GM12878 (cell line): ENCODE results near the gene RNF115. TPM values are rescaled to one million over a fixed set of nuclear protein-coding genes. Genes with fewer than 3 reads are reported as not detected.
A peak's percentile ranks its signal among the peaks of the same experiment; 100 is the strongest.

ENCODE experiments used
- ATAC-seq: fragments of 200-7000 bp; cut with Tn5 transposase; 3 replicates; pipeline ENCODE4 v1.9.1; 2020; ENCODE audit warnings: mild to moderate bottlenecking, moderate library complexity
- BruUV-seq: library from RNA; stranded (reverse); fragments of 400-500 nt; replicated peaks from 2 replicates; lab custom pipeline; 2021; lab: Mats Ljungman, UMichigan
- CTCF ChIA-PET: fragments of 300-600 bp; sonication (Branson Sonifier 250); formaldehyde crosslinking; extraction: SDS; loops from one replicate; lab custom pipeline; 2021; ENCODE audit warnings: inconsistent platforms; lab: Yijun Ruan, JAX
- POLR2A ChIA-PET: fragments of 350-600 bp; formaldehyde crosslinking; extraction: SDS; loops from one replicate; lab custom pipeline; 2021; ENCODE audit warnings: inconsistent platforms; lab: Charles Lee
- RAD21 ChIA-PET: fragments of 300-600 bp; sonication (Branson Sonifier 250); formaldehyde crosslinking; loops from one replicate; lab custom pipeline; 2023; ENCODE audit warnings: antibody characterized with exemption; ENCODE audit not compliant: unreplicated experiment; lab: Charles Lee
- SMC1A ChIA-PET: fragments of 300-600 bp; sonication (Branson Sonifier 250); formaldehyde crosslinking; loops from one replicate; lab custom pipeline; 2023; ENCODE audit not compliant: unreplicated experiment, uncharacterized antibody; lab: Charles Lee
- DNase-seq: peaks from one replicate; pipeline ENCODE4 v3.0.0-alpha.2; 2011; ENCODE audit warnings: low read depth, low spot score
- FAIRE-seq: peaks from 3 replicates; lab custom pipeline; 2011; peaks lifted over from hg19 to GRCh38; lab: Jason Lieb, UNC
- H2AFZ ChIP-seq: 2 replicates; pipeline ENCODE4 v1.6.0; 2011; ENCODE audit warnings: low read depth, low read length, control low read depth; ENCODE audit not compliant: control insufficient read depth
- H3K27ac ChIP-seq: 2 replicates; pipeline ENCODE4 v1.5.1; 2011; ENCODE audit warnings: control low read depth; ENCODE audit not compliant: control insufficient read depth, insufficient read depth
- H3K27me3 ChIP-seq, 2 experiments: replicated peaks in 1 of 2; 2 replicates each; pipeline versions ENCODE4 v1.6.0 to v1.6.1; 2011; ENCODE audit warnings: low read length in 1 of 2; ENCODE audit not compliant: control insufficient read depth in 2 of 2, insufficient read depth in 2 of 2
- H3K36me3 ChIP-seq, 2 experiments: 2 replicates each; pipeline ENCODE4 v1.5.1; 2011; ENCODE audit warnings: low read length in 1 of 2; ENCODE audit not compliant: control insufficient read depth in 2 of 2, insufficient read depth in 2 of 2
- H3K4me1 ChIP-seq: 2 replicates; pipeline ENCODE4 v1.6.1; 2011; ENCODE audit warnings: mild to moderate bottlenecking, low read length, moderate library complexity, mixed read lengths; ENCODE audit not compliant: control insufficient read depth, insufficient read depth
- H3K4me2 ChIP-seq: 2 replicates; pipeline ENCODE4 v1.6.0; 2011; ENCODE audit warnings: control low read depth; ENCODE audit not compliant: control insufficient read depth, insufficient read depth
- H3K4me3 ChIP-seq: fragments of 200-600 bp; sonication (generic); 2 replicates; pipeline ENCODE4 v1.5.1; 2016
- H3K79me2 ChIP-seq: 2 replicates; pipeline ENCODE4 v1.6.0; 2011; ENCODE audit warnings: low read length; ENCODE audit not compliant: control insufficient read depth, insufficient read depth
- H3K9ac ChIP-seq: 2 replicates; pipeline ENCODE4 v1.8.0; 2011; ENCODE audit warnings: low read length, control low read depth, mixed read lengths; ENCODE audit not compliant: control insufficient read depth, insufficient read depth
- H3K9me3 ChIP-seq: replicated peaks from 3 replicates; pipeline ENCODE4 v1.5.1; 2011; ENCODE audit warnings: mild to moderate bottlenecking, low read length; ENCODE audit not compliant: control insufficient read depth, insufficient read depth
- H4K20me1 ChIP-seq: 2 replicates; pipeline ENCODE4 v1.6.0; 2011; ENCODE audit not compliant: control insufficient read depth, insufficient read depth
- ATF2 ChIP-seq: IDR thresholded peaks from 2 replicates; pipeline ENCODE4 v1.6.1; 2012; ENCODE audit warnings: low read length, inconsistent platforms
- E2F8 ChIP-seq: fragments of 450-650 bp; IDR thresholded peaks from 2 replicates; pipeline ENCODE4 v1.6.1; 2018; ENCODE audit warnings: mild to moderate bottlenecking, low read depth, moderate library complexity; ENCODE audit not compliant: partially characterized antibody
- GATAD2B ChIP-seq: fragments of 450-650 bp; conservative IDR thresholded peaks from 2 replicates; pipeline ENCODE4 v1.6.1; 2017; ENCODE audit warnings: low read depth, mild to moderate bottlenecking, moderate library complexity
- IKZF2 ChIP-seq, 2 experiments: fragments of 450-650 bp; IDR thresholded peaks; 2 replicates each; pipeline ENCODE4 v1.6.1; 2017; ENCODE audit warnings: mild to moderate bottlenecking in 2 of 2, moderate library complexity in 2 of 2
- JUND ChIP-seq: IDR thresholded peaks from 2 replicates; pipeline ENCODE4 v1.6.1; 2012; ENCODE audit warnings: low read depth, mild to moderate bottlenecking, low read length, improper control_type of control experiment, moderate library complexity
- NR2C1 ChIP-seq: fragments of 450-650 bp; IDR thresholded peaks from 2 replicates; pipeline ENCODE4 v1.6.1; 2017; ENCODE audit warnings: antibody characterized with exemption, mild to moderate bottlenecking, moderate library complexity
- NR2F1 ChIP-seq: fragments of 450-650 bp; conservative IDR thresholded peaks from 2 replicates; pipeline ENCODE4 v1.6.1; 2017; ENCODE audit warnings: mild to moderate bottlenecking
- PKNOX1 ChIP-seq: fragments of 450-650 bp; IDR thresholded peaks from 2 replicates; pipeline ENCODE4 v1.6.1; 2016; ENCODE audit warnings: mild to moderate bottlenecking
- POLR2AphosphoS2 ChIP-seq: IDR thresholded peaks from 2 replicates; pipeline ENCODE4 v1.6.1; 2011; ENCODE audit warnings: low read depth, mild to moderate bottlenecking, low read length, improper control_type of control experiment, moderate library complexity
- POU2F2 ChIP-seq: IDR thresholded peaks from 3 replicates; pipeline ENCODE4 v1.6.1; 2011; ENCODE audit warnings: low read depth, mild to moderate bottlenecking, low read length, borderline replicate concordance
- RAD21 ChIP-seq: IDR thresholded peaks from 2 replicates; pipeline ENCODE4 v1.6.1; 2011; ENCODE audit warnings: mild to moderate bottlenecking, low read depth, low read length, moderate library complexity; ENCODE audit not compliant: insufficient read depth
- SPI1 ChIP-seq: IDR thresholded peaks from 2 replicates; pipeline ENCODE4 v1.6.1; 2011; ENCODE audit warnings: low read depth, mild to moderate bottlenecking, low read length, moderate library complexity, borderline replicate concordance; ENCODE audit not compliant: insufficient read depth
- SRF ChIP-seq, 2 experiments: IDR thresholded peaks; 2 replicates each; pipeline ENCODE4 v1.6.1; 2011; ENCODE audit warnings: low read depth in 2 of 2, low read length in 2 of 2, mild to moderate bottlenecking in 1 of 2, moderate library complexity in 1 of 2
- TCF12 ChIP-seq: IDR thresholded peaks from 2 replicates; pipeline ENCODE4 v1.6.1; 2011; ENCODE audit warnings: low read depth, mild to moderate bottlenecking, low read length
- ZNF207 ChIP-seq: fragments of 450-650 bp; IDR thresholded peaks from 2 replicates; pipeline ENCODE4 v1.6.1; 2014; ENCODE audit warnings: antibody characterized with exemption, mild to moderate bottlenecking, borderline replicate concordance
- ZSCAN29 ChIP-seq: fragments of 450-650 bp; IDR thresholded peaks from 2 replicates; pipeline ENCODE4 v1.6.1; 2017; ENCODE audit warnings: mild to moderate bottlenecking, moderate library complexity
- WGBS: methylation state at CpG from one replicate; pipeline ENCODE4 v1.1.6; 2016; ENCODE audit warnings: low lambda C conversion rate; ENCODE audit not compliant: insufficient replicate concordance, insufficient coverage; ENCODE audit errors: missing lambda C conversion rate; 5-methylcytosine and 5-hydroxymethylcytosine counted together
- in situ Hi-C: fragments of 300-500 bp; cut with MboI; formaldehyde crosslinking; loops from 9 replicates; pipeline ENCODE4 v1.14.3; 2018; ENCODE audit warnings: mixed read lengths
- intact Hi-C: fragments of 100-400 bp; cut with micrococcal nuclease; formaldehyde crosslinking; loops from one replicate; pipeline ENCODE4 v1.14.2; 2022; ENCODE audit not compliant: unreplicated experiment
- polyA plus RNA-seq, 11 experiments: library from polyadenylated mRNA; depleted of rRNA in 4 of 11; unstranded in 6 of 11; stranded (reverse) in 5 of 11; fragments of >200 nt; fragmentation: Nextera tagmentation in 4 of 11; fragmentation: Illumina TruSeq in 1 of 11; extraction: Ambion mirVana in 4 of 11; extraction: Trizol in 1 of 11; gene quantifications; 1 replicate in 1 of 11; 2 replicates in 10 of 11; pipeline versions ENCODE4 v1.2.1 to v1.2.3, GENCODE V29; 2011 to 2016; ENCODE audit warnings: inconsistent platforms in 2 of 11, missing spikeins in 2 of 11, low read depth in 1 of 11
- total RNA-seq, 4 experiments: library from RNA; depleted of rRNA in 3 of 4; stranded (reverse); fragments of >200 nt in 3 of 4; fragmentation: Illumina TruSeq in 1 of 4; extraction: Trizol in 1 of 4; gene quantifications; 2 replicates each; pipeline versions ENCODE4 v1.2.1 to v1.2.3, GENCODE V29; 2013 to 2021

The RNF115 gene
- total and polyA plus RNA-seq, 10 of the 15 experiments (the other 5 are each of a cell fraction or from before 2014, with no cell fraction given), result 3.4 to 22.0 (median 12.9) TPM

- TF ChIP-seq ZNF207 (0 out of 2 replicates have a peak, but pooled peaks have one; percentile 72), ZSCAN29 (no peak), IKZF2 (IDR thresholded peaks at IDR 0.05) (no peak), JUND (no peak), GATAD2B (no peak; the same call in 1 of the 2 replicates), NR2F1 (peak; percentile 48; the same call in 1 of the 2 replicates), POLR2AphosphoS2 (0 out of 2 replicates have a peak, but pooled peaks have one; percentile 52), NR2C1 (0 out of 2 replicates have a peak, but pooled peaks have one; percentile 5), ATF2 (no peak)
Observed at GRCh38 chr1:145845514-145846161, 21.7 kb upstream of the RNF115 start, which contains the start of gene NUDT17 (continued).

- H3K4me1 ChIP-seq, result peaks cover 15% of the 10 kb centered on the region
- peak overlapping the region; percentile 83 for H3K27ac ChIP-seq
- CTCF ChIA-PET, result interaction anchor here (0.7 to 8.2 kb wide), 38 partner anchors 10 to 192 kb away, joined by 3 to 172 read pairs (median 5); partner anchors contain the start of genes ANKRD34A, ANKRD35, ITGA10 and LIX1L
- SMC1A ChIA-PET, result interaction anchor here (0.8 to 5.5 kb wide), 12 partner anchors 14 to 170 kb away, joined by 3 to 54 read pairs (median 7); partner anchors contain the start of genes PIAS3, POLR3C and RNF115
- peak overlapping the region; percentile 71; the same call in 1 of the 2 replicates for H2AFZ ChIP-seq
- in situ Hi-C loops, result loop anchor here (5.0 kb wide), 1 partner anchor 162 kb away; no protein-coding TSS in a partner anchor
- no peaks in the 10 kb centered on the region for H3K27me3 ChIP-seq
- RAD21 ChIA-PET, result interaction anchor here (0.8 to 4.5 kb wide), 19 partner anchors 13 to 171 kb away, joined by 3 to 69 read pairs (median 5); partner anchors contain the start of genes ANKRD34A, ITGA10, PEX11B and PIAS3
- no peaks in the 10 kb centered on the region for H3K9me3 ChIP-seq
- FAIRE-seq (peak; percentile 93), DNase-seq (peak; percentile 79), ATAC-seq (peak; percentile 88)
- peak overlapping the region; percentile 89; the same call in 1 of the 2 replicates for H3K4me3 ChIP-seq
- H3K36me3 ChIP-seq, result peaks cover 4 to 16% of the 10 kb centered on the region in 2 experiments
- 1% methylated on average over 4 of the region's 4 CpGs for WGBS
- no peaks in the 10 kb centered on the region for H3K79me2 ChIP-seq
- BruUV-seq, result no TSS peak
- peak overlapping the region; percentile 89 for H3K4me2 ChIP-seq
- POLR2A ChIA-PET, result interaction anchor here (0.5 to 3.0 kb wide), 8 partner anchors 14 to 119 kb away, joined by 3 to 24 read pairs (median 4); partner anchors contain the start of genes ANKRD34A, PEX11B, PIAS3 and POLR3GL
- H3K9ac ChIP-seq, result peak overlapping the region; percentile 71
- intact Hi-C loops, result loop anchor here (2.0 kb wide), 1 partner anchor 66 kb away; the partner anchor contains the start of gene ITGA10
- no peaks in the 10 kb centered on the region for H4K20me1 ChIP-seq
- TF ChIP-seq TCF12 (peak; percentile 87), ZSCAN29 (peak; percentile 55; the same call in 1 of the 2 replicates), E2F8 (peak; percentile 9), SPI1 (peak; percentile 93), RAD21 (no peak), PKNOX1 (peak; percentile 42; the same call in 1 of the 2 replicates), IKZF2 (IDR thresholded peaks at IDR 0.05) (peak; percentile 49 to 57; a peak in 2 of 4 replicates), POU2F2 (peak; percentile 63; the same call in 2 of the 3 replicates), SRF (IDR thresholded peaks at IDR 0.05; ENCODE audit: low read depth in 2 of 2, low read length in 2 of 2) (no peak)
Observed at GRCh38 chr1:145845144-145845513, 21.2 kb upstream of the RNF115 start.
